Measurements from ENCODE around the gene CDH4.

DNA sequence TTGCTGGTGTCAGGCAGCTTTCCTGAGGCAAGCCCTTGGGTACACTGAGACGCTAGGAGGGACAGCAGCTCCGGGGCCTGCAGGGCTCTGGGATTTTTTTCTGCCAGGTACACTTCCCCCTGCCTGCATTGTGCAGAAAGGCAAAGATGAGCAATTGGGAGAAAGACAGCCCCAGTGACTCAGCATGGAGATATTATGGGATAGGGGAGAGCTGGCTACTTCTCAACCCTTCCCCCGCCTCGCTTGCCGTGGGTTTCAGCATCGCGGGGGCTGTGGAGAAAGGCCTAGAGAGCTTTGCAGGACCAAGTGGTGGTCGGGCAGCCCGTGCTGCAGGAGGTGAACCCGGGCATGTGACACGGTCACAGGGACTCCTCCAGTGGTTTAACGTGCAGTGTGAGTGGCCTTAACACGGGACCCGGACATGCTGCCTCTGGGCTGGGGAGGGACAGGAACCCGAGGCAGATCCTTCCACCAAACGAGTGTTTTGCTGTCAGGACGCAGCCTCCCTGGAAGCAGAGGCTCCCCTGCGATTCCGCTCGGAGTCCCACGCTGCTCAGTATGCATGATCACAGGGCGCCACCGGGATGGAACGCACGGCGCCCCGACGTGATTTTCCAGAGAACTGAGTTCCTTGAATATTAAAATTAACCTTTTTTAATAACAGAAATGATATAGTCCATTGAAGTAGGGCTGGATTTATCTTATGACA, 139.9 kb downstream of the CDH4 start:
- TF ChIP-seq, protein P1, sequence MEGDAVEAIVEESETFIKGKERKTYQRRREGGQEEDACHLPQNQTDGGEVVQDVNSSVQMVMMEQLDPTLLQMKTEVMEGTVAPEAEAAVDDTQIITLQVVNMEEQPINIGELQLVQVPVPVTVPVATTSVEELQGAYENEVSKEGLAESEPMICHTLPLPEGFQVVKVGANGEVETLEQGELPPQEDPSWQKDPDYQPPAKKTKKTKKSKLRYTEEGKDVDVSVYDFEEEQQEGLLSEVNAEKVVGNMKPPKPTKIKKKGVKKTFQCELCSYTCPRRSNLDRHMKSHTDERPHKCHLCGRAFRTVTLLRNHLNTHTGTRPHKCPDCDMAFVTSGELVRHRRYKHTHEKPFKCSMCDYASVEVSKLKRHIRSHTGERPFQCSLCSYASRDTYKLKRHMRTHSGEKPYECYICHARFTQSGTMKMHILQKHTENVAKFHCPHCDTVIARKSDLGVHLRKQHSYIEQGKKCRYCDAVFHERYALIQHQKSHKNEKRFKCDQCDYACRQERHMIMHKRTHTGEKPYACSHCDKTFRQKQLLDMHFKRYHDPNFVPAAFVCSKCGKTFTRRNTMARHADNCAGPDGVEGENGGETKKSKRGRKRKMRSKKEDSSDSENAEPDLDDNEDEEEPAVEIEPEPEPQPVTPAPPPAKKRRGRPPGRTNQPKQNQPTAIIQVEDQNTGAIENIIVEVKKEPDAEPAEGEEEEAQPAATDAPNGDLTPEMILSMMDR (conservative IDR thresholded peaks at IDR 0.05), result no peak
- no peak for TF ChIP-seq ZFX (IDR thresholded peaks at IDR 0.05)

All from C4-2B (cell line).